Islet of Langerhans (tissue), 1 donor: ENCODE data around the gene SLC35G6.

Experiments
- FAIRE-seq: peaks from one replicate; lab custom pipeline; 2011; peaks lifted over from hg19 to GRCh38; lab: Jason Lieb, UNC

The SLC35G6 gene

GRCh38 chr17:7508145-7508544 is 26.9 kb downstream of the SLC35G6 start:
- no peak for FAIRE-seq

- no peak for FAIRE-seq
Measured at GRCh38 chr17:7508846-7509245, 27.6 kb downstream of the SLC35G6 start.

GRCh38 chr17:7509937-7510336 is 28.7 kb downstream of the SLC35G6 start:
- no peak for FAIRE-seq

GRCh38 chr17:7511108-7511507 is 29.9 kb downstream of the SLC35G6 start:
- no peak for FAIRE-seq

- no peak for FAIRE-seq
Measured at GRCh38 chr17:7512105-7512504, 30.9 kb downstream of the SLC35G6 start.

GRCh38 chr17:7512824-7513540 is 31.7 kb downstream of the SLC35G6 start:
- no peak for FAIRE-seq

GRCh38 chr17:7513850-7514419 is 32.7 kb downstream of the SLC35G6 start:
- FAIRE-seq: no peak

- FAIRE-seq: no peak
Measured at GRCh38 chr17:7515911-7516610, 34.8 kb downstream of the SLC35G6 start.

GRCh38 chr17:7523033-7523432 is 41.8 kb downstream of the SLC35G6 start:
- FAIRE-seq: no peak

- no peak for FAIRE-seq
Measured at GRCh38 chr17:7528842-7529241, 47.6 kb downstream of the SLC35G6 start.

- no peak for FAIRE-seq
Measured at GRCh38 chr17:7530023-7530900, 49.0 kb downstream of the SLC35G6 start.
